ENCODE data around the gene VPS52.

GRCh38 chr6:33236852-33237251, 34.8 kb downstream of the VPS52 start:
- no peak for TF ChIP-seq EP300 (IDR thresholded peaks at IDR 0.05; ENCODE audit: borderline replicate concordance)
- TF ChIP-seq, protein P1, sequence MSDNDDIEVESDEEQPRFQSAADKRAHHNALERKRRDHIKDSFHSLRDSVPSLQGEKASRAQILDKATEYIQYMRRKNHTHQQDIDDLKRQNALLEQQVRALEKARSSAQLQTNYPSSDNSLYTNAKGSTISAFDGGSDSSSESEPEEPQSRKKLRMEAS (IDR thresholded peaks at IDR 0.05): no peak
- TF ChIP-seq, protein P2, sequence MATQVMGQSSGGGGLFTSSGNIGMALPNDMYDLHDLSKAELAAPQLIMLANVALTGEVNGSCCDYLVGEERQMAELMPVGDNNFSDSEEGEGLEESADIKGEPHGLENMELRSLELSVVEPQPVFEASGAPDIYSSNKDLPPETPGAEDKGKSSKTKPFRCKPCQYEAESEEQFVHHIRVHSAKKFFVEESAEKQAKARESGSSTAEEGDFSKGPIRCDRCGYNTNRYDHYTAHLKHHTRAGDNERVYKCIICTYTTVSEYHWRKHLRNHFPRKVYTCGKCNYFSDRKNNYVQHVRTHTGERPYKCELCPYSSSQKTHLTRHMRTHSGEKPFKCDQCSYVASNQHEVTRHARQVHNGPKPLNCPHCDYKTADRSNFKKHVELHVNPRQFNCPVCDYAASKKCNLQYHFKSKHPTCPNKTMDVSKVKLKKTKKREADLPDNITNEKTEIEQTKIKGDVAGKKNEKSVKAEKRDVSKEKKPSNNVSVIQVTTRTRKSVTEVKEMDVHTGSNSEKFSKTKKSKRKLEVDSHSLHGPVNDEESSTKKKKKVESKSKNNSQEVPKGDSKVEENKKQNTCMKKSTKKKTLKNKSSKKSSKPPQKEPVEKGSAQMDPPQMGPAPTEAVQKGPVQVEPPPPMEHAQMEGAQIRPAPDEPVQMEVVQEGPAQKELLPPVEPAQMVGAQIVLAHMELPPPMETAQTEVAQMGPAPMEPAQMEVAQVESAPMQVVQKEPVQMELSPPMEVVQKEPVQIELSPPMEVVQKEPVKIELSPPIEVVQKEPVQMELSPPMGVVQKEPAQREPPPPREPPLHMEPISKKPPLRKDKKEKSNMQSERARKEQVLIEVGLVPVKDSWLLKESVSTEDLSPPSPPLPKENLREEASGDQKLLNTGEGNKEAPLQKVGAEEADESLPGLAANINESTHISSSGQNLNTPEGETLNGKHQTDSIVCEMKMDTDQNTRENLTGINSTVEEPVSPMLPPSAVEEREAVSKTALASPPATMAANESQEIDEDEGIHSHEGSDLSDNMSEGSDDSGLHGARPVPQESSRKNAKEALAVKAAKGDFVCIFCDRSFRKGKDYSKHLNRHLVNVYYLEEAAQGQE (IDR thresholded peaks at IDR 0.05; ENCODE audit: low read depth): no peak

Measured in Ishikawa (cell line).